NCI-H446 (cell line): ENCODE data around the gene FUT3.
"Not testable (repeated sequence)": the region's sequence is repeated elsewhere in the genome, so short reads cannot be mapped to it uniquely, and the experiment has no call there.

ENCODE experiments used
- DNase-seq, 2 experiments: peaks; one replicate each; lab custom pipeline; 2025; lab: John Stamatoyannopoulos, UW

FUT3 gene

GRCh38 chr19:5881543-5882299, 30.5 kb upstream of the FUT3 start:
- no peak for DNase-seq

DNA sequence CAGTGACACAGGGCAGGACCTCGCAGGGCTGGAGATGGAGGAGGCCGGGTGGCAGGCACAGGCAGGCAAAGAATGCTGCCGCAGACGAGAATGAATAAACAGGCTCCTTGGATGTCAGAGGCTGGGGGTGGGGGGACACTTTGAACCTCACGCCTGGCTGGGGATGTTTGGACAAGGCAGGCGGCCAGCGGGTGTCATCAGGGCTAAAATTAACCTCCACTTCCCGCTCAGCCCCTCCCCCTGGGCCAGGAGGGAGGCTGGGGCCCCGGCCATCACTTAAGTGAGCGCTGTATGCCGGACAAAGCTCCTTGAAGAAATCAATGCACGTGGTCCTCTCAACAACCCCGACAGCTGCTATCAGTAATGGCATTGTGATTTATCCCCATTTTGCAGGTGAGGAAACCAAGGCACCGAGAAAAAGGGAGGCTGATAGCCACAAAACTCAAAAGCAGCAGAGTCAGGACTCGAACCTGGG, 29.4 kb upstream of the FUT3 start:
- no peak for DNase-seq

GRCh38 chr19:5880196-5880595, 28.9 kb upstream of the FUT3 start:
- DNase-seq: no peak

- DNase-seq: no peak
Measured at GRCh38 chr19:5877882-5878281, 26.6 kb upstream of the FUT3 start.

DNA sequence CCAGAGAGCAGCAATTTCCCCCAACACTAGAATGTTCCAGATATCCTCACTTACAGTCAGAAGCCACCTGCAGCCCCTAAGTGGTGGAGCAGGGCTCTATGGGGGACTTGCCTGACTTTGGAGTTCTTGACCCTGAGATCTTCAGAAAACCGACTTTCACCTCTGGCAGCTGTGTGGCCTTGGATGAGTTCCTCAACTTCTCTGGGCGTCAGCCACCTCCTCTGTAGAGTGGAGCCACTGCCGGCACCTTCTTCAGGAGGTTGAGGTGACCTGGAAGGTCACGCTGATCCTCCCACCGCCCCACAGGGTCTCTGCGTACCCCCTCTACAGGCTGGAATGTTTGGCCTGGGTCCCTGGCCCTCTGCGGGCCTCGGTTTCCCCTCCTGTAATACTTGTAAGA, 26.2 kb upstream of the FUT3 start:
- no peak for DNase-seq

DNA sequence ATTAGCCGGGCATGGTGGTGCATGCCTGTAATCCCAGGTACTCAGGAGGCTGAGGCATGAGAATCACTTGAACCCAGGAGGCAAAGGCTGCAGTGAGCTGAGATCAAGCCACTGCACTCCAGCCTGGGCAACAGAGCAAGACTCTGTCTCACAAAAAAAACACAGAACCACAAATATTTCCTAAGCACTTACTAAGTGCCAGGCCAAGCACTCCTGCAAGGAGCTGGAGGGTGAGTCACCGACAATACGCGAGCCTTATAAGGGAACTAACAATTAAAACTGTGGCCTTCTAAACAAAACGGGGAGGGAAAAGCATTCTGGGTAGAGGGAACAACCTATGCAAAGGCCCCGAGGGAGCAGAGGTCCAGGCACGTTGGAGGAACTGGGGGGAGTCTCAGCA, 23.2 kb upstream of the FUT3 start:
- not testable (repeated sequence) for DNase-seq

GRCh38 chr19:5873617-5874199, 22.5 kb upstream of the FUT3 start:
- no peak for DNase-seq

- DNase-seq: no peak
Measured at GRCh38 chr19:5870986-5871394, 19.7 kb upstream of the FUT3 start.

DNA sequence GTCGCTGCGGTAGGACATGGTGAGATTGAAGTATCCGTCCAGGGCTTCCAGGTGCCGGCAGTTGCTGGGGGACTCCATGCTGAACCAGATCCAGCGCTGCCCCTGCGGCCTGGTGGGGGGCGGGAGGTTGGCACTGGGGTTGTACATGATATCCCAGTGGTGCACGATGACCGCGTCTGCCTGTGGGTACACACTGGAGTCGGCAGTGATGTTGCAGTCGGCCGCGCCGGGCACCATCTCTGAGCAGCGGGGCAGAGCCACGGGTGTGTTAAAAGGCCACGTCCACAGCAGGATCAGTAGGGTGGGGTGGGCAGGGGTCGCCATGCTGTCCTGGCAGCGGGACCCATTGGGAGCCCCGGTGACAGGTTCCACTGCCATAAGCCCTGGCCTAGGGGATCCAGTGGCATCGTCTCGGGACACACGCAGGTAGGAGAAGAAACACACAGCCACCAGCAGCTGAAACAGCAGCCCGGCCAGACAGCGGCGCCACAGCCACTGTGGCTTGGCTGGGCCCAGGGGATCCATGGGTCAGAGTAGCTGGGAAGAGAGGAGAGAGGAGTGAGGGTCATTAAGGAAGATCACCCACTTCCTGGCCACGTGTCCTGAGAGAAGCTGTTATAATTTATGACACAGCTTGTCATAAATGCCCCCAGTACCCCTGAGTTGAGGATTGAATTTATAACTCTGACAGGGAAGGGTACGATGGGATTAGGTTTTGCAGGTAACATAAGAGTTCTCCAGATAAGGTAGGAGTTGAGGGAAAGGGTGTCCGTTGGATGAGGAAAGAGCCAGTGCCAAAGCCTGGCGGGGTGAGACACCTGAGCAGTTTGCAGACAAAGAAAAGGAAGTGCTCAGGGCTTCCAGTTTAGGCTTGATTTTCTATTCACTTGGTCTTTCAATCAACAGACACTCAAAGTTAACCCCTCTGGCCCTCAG, 16.2 kb upstream of the FUT3 start:
- DNase-seq: no peak

GRCh38 chr19:5865772-5866171, 14.5 kb upstream of the FUT3 start:
- DNase-seq: no peak

DNA sequence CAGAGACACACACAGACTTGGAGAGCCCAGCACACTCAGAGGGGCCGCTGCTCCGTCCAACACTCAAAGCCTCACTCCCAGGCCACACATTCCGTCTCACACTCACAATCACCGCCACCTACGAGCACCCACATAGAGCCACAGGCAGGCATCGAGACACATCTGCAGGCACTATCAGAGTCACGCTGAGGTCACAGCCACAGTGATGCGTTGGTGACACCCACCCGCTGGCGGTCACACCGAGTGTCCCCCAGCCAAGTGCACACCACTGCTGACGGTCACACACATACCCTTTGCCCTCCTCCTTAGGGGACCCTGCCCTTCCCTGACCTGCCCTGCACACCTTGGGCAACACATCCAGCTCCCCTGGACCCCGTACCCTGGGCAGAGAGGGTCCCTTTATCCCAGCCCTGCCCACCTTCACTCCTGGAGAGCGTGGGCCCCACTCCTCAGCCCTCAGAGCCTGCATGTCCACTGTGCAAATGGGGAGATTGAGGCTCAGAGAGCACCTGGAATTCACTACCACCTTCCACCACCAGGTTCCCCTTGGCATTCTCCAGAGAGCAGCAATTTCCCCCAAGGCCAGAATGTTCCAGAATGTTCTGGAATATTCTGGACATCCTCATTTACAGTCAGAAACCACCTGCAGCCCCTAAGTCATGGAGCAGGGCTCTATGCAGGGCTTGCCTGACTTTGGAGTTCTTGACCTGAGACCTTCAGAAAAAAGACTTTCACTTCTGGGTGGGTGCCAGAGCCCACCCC, 13.7 kb upstream of the FUT3 start:
- DNase-seq: no peak

- DNase-seq: no peak
Measured at GRCh38 chr19:5864013-5864720, 12.9 kb upstream of the FUT3 start.

DNA sequence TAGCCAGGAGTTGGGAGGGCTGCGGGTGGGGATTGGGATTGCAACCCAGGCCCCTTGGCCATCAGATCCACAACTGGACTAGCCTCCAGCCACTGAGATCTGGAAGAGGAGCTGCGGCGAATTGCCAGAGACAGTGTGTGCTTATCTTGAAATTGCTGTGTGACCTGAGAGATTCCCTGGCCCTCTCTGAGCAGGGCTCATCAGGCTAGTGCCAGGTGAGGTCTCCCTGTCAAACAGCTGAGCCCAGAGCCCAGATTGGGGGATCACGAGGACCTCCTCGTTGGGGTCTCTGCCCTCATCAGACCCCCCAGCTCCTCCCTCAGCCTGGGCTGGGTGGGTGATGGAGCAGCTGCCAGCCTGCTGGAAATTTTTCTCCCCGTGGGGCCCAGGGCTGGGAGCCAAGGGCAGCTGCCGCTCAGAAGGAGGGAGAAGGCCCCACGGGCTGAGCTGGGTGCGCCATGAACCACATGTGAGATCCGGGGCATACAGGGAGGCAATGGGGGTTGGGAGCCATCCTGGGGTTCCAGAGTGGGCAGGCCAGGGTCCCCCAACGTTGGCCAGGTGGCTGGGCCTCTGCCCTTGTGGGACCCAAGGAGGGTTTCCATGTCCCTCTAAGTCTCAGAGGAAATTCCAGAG, 11.9 kb upstream of the FUT3 start:
- DNase-seq: no peak

DNA sequence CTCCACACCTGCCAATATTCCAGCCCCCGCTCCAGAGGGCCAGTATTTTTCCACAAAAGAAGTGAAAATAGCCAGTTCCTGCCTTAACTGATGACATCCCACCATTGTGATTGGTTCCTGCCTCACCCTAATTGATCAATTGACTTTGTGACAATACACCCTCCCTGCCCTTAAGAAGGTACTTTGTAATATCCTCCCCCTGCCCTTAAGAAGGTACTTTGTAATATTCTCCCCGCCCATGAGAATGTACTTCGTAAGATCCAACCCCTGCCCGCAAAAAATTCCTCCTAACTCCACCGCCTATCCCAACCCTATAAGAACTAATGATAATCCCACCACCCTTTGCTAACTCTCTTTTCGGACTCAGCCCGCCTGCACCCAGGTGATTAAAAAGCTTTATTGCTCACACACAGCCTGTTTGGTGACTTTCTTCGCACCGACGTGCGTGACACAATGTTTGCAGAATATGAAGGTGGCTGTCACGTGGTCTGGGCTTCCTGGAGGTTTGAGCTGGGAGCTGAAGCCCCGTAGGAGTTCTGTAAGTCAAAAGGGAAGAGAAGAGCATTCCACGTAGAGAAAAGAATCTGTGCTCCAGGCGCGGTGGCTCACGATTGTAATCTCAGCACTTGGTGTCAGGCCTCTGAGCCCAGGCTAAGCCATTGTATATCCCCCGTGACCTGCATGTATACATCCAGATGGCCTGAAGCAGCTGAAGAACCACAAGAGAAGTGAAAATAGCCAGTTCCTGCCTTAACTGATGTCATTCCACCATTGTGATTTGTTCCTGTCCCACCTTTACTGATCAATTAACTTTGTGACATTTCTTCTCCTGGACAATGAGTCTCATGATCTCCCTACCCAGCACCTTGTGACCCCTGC, 6.2 kb upstream of the FUT3 start:
- DNase-seq: no peak

GRCh38 chr19:5855151-5855550, 3.9 kb upstream of the FUT3 start:
- DNase-seq: not testable (repeated sequence)

DNA sequence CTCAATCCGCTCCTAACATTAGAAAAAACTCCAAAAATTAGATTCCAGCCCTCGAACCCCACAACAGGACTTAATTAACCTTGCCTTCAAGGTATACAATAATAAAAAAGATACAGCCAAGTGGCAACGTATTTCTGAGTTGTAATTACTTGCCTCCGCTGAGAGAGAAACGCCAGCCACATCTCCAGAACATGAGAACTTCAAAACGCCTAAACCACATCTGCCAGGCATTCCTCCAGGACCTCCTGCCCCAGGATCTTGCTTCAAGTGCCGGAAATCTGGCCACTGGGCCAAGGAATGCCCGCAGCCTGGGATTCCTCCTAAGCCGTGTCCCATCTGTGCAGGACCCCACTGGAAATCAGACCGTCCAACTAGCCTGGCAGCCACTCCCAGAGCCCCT, 2.9 kb upstream of the FUT3 start:
- not testable (repeated sequence) for DNase-seq

DNA sequence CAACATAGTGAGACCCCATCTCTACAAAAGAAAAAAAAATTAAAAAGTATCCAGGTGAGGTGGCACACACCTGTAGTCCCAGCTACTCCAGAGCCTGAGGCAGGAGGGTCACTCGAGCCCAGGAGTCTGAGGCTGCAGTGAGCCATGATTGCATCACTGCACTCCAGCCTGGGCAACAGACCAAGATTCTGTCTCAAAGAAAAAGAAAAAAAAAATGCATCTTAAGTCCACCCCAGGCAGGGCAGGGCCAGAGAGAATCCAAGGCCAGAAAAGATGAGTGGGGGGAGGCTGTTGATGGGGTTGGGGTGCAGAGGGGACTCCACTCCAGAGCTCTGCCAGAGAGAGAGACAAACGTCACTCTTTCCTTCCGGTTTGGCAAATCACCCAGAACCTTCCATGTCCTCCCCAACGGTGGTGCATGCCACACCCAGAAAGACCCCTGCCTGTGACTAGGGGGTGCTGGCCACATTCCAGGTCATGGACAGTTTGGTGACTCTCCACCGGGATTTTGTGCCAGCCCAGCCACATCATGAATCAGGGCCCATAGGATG, 431 bp downstream of the FUT3 start:
- DNase-seq: peak in 1 of 2 experiments; percentile 39

GRCh38 chr19:5850189-5850588, 1.1 kb downstream of the FUT3 start:
- no peak for DNase-seq

DNA sequence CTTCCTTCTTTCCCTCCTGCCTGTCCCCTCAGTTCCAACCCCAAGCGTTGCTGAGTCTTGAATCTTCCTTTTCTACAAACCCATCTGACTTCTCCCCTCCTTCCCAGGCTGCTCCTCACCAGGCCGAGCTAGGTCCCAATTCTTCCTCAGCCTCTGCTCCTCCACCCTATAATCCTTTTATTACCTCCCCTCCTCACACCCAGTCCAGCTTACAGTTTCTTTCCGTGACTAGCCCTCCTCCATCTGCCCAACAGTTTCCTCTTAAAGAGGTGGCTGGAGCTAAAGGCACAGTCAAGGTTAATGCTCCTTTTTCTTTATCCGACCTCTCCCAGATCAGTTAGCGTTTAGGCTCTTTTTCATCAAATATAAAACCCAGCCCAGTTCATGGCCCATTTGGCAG, 2.6 kb downstream of the FUT3 start:
- not testable (repeated sequence) for DNase-seq
